Stimulated activated CD8-positive, alpha-beta memory T cell treated with anti-CD3 and anti-CD28 coated beads, Interleukin-4, amount 100 ng/mL, for 24 hours (primary cell): ENCODE results near the gene HIBCH.
"Not testable (repeated sequence)": the region's sequence is repeated elsewhere in the genome, so short reads cannot be mapped to it uniquely, and the experiment has no call there.

Source experiments
- DNase-seq: peaks from one replicate; pipeline ENCODE4 v3.0.0-alpha.2; 2020; ENCODE audit warnings: low read depth

The HIBCH gene

GRCh38 chr2:190303647-190304046 is 16.0 kb downstream of the HIBCH start:
- DNase-seq, result no peak

DNA sequence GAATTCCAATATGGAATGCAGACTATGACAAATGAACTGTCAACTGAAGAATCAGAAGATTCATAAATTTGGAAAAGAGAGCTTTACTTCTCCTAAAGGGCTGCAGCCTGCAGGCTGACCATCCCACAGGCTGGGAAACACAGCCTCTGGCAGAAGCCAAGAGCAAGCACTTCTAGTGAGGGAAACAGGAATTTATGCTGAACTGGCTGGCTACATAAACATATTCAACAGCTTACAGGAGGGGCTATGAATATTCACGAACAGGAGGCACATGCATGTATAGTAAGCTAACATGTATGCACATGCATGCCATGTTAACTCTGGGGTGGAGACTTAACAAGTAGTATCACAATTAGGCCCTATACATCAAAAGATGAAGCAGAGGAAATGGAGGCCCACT is 17.6 kb downstream of the HIBCH start:
- no peak for DNase-seq

DNA sequence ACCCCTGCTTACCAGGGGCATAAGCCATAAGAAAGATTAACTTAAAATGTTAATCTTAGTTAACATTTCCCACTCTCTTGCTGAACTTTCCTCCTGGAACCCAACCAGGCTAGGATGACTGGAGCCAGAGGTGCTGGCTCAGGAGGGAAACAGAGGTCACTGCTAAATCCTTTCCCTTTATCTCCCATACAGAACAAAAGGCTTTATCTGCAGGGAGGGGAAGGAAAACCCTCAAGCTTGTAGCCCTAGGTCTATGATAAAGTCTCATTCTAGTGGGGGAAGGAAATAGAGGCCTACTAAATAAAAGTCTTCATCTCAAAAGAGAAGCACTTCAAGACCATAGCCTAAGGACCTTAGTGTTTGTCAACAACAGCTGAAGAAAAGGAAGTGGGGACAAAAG is 18.6 kb downstream of the HIBCH start:
- no peak for DNase-seq

GRCh38 chr2:190297880-190298279 is 21.7 kb downstream of the HIBCH start:
- not testable (repeated sequence) for DNase-seq

GRCh38 chr2:190283783-190284182 is 35.8 kb downstream of the HIBCH start:
- no peak for DNase-seq

DNA sequence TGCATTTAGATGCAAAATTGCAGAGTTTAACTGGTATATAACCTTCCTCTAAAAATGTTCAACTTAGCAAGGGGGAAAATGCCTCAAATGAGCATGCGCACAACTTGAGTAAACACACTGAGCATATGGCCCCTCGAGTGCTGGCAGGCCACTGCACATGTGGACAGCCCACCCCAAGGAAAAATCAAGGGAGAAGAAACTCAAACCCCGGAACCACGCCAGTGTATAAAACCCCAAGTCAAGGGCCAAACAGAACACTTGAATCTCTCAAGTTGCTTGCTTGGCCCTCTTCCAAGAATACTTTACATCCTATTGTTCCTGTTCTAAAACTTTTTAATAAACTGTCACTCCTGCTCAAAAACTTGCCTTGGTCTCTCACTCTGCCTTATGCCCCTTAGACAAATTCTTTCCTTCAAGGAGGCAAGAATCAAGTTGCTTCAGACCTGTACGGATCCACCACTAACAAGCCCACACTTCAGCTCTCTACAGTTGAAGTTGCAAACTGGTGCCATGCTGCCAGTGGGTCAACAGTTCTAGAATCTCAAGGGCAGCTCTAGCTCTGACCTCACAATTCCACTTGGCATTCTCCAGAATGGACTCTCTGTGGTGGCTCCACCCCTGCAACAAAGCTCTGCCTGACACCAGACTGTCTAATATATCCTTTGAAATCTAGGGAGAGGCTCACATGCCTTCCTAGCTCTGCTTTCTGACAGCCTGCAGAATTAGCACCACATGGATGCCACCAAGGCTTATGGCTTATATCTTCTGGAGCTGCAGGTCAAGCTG is 38.9 kb downstream of the HIBCH start:
- DNase-seq, result no peak

DNA sequence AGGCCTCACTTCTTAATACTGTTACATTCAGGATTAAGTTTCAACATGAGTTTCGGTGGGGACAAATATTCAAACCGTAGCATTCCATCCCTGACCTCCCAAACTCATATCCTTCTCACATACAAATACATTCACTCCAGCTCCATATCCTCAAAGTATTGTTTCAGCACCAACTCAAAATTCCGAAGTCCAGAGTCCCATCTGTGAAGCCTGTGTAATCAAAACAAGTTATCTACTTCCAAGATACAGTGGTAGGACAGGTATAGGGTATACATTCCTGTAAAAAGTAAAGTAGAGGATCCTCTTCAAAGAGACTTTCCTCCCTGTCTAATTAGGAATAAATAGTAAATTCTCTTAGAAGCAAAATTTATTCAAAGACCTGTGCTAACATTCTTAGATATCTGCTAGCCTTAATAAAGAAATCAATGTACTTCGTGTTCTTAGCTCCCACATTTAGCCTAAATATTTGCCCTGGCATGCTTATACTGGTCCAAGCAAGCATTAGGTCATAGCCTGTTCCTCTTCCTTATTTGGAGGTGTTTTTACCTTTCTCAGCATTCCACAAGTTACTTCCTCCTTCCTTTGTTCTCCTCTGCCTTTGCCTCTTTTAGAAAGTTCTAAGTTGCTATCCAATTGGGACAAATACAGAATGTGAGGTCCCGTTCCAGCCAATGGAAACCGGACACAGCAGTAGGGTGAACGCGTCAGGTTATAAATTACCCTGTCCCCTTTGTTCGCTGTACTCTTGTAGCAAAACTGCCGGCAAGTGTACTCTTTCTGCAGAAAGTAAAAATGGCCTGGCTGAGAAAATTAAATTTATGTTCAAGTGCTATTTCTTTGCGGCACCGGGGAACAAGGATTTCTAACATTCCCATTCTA is 40.1 kb downstream of the HIBCH start:
- DNase-seq, result not testable (repeated sequence)

DNA sequence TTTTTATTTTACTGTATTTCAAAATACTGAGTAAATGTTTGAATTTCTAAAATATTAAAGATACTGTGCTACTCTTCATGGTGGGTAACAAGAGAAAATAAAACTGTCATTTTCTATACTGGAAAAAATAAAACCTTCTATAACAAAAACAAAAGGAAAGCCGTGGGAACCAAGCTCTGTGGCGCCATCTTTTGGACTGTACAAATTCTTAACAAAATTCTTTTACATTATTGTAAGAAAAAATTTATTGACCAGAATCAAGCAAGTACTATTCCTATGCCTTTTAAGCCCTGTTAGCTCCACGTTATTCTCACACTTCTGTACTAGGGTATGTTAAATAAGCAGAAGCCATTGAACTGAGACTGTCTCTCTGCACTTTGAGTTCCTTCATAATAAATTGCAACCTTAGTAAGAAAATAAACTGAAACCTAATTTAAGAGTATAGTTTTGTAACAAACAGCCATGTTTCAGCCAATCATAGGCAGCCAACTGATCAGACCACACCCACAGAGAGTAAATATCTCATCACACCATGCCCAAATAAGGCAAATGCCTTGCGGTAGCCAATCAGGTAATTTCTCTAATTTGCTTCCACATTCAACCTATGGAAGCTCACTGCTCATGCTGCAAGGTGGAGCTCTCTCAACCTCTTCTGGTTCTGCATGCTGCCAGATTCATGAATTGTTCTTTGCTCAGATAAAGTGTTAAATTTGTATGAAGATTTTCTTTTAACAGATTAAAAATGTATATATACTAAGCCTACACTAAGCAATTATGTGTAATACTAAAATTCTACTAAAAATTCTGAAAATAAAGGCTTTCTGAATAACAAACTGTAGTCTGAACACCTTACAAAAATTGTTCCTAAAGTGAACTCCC is 42.2 kb downstream of the HIBCH start:
- DNase-seq, result no peak

DNA sequence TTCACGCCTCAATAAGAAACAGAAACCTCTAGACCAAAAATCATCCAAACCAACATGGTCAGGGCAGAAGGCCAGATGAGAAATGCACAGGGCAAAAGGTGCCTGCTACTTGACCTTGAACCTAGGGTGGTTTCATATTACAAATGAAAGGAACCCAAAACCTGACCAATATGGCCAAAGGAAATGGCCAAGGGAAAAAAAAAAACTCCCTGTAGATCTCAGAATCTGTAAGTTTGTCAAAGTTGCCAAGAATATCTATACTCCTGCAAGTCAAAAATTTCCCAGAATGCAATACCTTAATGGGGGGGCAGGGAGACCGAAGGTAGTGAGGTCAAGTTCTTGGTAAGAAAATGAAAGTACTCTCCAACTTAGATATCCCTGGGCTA is 47.2 kb downstream of the HIBCH start:
- DNase-seq, result no peak

DNA sequence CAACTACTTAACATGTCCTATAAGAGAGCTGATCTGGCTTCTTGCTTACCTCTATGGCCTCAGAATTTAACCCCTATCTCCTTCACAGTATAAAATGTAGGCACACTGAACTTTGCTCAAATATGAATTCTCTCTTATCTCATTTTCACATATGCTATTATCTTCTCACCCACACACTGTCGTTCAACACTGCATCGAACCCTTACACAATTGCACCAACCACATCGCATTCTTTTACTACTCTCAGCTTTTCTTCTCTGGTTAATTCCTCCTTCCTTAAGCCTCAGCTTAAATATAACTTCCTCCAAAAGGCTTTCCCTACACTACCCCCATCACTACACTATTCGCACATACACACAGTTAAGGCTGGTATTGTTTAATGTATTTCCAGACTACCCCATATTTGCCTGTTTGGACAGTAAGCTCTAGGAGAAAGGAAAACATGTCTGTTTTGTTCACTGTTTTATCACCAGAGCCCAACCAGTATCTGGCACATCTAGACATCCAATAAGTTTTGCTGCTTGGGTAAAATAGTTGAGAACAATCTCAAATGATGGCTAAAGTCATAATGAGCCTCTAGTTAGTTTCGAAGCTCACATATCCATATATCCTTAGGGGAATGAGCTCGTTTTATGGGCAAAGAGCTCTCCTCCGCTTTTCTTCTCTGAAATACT is 47.7 kb downstream of the HIBCH start:
- no peak for DNase-seq

DNA sequence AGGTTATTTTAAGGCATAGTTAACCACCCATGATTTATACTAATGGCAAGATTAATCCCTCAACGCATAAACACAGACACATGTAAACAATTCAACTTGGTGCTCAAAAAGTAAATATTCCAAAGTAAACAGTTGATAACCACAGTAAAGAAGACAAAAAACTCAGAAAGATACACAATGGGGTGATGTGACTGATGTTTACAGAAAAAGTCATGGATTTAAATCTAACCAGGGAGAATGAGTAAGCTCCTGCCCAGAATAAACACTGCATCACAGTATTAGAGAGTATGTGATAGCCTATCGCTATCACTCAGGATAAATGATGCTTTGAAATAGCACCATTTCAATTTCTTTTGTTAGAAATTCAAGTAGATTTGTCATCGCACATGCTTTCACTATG is 49.3 kb downstream of the HIBCH start:
- no peak for DNase-seq

DNA sequence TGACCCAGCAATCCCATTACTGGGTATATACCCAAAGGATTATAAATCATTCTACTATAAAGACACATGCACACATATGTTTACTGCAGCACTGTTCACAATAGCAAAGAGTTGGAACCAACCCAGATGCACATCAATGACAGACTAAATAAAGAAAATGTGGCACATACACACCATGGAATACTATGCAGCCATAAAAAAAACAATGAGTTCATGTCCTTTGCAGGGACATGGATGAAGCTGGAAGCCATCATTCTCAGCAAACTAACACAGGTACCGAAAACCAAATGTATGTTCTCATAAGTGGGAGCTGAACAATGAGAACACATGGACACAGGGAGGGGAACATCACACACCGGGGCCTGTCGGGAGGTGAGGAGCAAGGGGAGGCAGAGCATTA is 49.9 kb downstream of the HIBCH start:
- DNase-seq, result not testable (repeated sequence)

GRCh38 chr2:190267302-190267701 is 52.3 kb downstream of the HIBCH start:
- no peak for DNase-seq

- DNase-seq, result no peak
Observed at GRCh38 chr2:190266314-190266713, 53.3 kb downstream of the HIBCH start.

GRCh38 chr2:190261851-190262250 is 57.8 kb downstream of the HIBCH start:
- no peak for DNase-seq

DNA sequence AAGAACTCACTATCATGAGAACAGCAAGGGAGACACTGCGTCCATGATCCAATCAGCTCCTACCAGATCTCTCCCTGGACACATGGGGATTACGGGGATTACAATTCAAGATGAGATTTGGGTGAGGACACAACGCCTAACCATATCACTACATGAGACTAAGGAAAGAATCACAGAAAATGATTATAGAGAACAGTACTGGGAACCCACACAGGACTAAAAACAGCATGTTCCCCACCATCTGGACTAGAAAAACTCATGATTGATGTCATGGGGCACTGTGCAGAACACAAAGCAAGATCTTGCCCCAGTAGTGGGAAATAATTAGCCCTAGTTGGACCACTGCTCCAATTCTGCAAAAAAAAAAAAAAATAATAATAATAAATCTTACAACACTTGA is 63.5 kb downstream of the HIBCH start:
- no peak for DNase-seq

DNA sequence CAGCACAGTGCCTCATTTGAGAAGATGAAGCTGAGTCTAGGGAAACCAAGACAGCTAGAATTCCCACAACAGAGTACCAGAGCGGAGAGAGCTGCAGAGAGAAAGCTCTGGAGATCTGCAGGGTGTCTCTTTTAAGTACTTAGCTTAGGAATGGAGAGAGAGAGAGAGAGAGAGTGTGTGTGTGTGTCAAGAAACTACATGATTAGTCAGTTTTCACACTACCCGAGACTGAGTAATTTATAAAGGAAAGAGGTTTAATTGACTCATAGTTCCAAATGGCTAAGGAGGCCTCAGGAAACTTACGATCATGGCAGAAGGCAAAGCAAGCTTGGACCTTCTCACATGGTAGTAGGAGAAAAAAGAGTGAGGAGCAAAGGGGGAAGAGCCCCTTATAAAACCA is 64.0 kb downstream of the HIBCH start:
- DNase-seq, result no peak

DNA sequence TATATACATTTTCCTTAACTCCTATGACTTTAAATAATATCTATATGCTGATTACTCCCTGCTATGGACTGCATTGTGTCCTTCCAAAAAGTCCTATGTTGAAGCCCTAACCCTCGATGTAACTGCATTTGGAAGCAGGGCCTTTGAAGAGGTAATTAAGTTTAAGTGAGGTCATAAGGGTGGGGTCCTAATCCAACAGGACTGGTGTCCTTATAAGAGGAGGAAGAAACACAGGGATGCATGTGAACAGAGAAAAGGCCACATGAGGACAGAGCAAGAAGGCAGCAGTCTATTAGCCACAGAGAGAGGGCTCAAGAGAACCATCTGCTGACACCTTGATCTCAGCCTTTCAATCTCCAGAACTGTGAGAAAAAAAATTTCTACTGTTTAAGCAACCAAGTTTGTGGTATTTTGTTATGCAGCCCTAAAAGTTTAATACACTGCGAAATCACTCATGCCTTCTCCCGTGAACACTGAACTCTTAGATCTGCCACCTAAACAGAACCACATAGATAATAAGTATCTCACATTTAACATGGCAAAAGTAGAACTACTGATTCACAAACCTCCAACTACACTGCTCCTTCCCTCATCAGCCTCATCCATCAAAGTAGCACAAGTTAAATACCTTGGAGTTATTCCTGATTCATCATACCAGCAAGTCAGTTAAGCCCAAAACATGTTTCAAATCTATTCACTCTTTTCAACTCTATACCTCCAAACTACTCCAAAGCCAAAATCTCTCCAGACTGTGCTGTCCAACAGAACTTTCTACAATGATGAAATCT is 65.4 kb downstream of the HIBCH start:
- no peak for DNase-seq

DNA sequence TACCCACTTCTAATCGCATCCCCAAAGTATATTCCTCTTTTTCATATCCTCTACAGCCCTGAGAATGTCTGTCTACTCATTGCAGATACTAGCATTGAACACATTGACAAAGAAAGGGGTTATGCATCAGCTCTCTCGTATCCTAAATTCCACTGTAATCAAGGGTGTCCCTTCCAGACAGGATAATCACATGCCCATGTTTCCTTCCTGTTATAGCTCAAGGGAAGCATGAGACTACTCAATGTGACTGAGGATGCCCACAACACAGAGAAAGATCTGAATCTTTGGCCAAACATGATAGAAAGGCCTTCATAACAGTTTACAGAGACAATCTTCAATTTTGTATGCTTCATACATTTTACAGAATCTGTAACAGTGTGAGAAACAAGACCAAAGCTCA is 69.2 kb downstream of the HIBCH start:
- no peak for DNase-seq

DNA sequence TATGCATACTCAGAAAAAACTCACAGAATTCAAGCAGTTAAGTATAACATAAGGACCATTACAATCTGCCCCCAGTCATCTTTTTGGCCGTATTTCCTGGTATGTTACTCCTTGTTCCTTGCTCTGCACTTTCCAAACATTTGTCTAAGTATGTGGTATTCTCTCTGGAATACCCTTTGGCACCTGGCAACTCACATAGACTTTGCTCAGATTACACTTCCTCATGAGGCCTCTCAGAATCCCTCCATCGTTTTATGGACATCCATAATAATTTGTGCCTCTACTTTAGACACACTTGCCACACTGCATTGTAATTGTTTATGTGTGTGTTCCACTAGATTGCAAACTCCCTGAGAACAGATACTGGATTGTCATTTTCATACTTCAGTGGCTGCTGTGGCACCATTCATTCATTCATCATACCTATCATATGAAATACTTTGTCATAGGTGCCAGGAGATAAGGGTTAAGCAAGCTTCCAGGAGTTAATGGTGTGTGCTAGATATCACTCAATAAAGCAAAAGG is 84.0 kb downstream of the HIBCH start:
- DNase-seq, result no peak

GRCh38 chr2:190235101-190235500 is 84.5 kb downstream of the HIBCH start:
- no peak for DNase-seq
